Activated naive CD4-positive, alpha-beta T cell treated with Interleukin-2 at 50 U/mL for 16 hours (primary cell): ENCODE measurements around the gene MYL7.
"Not testable (repeated sequence)": the region's sequence is repeated elsewhere in the genome, so short reads cannot be mapped to it uniquely, and the experiment has no call there.

Experiments
- DNase-seq: peaks from one replicate; pipeline ENCODE4 v3.0.0-alpha.2; 2020

The MYL7 gene

GRCh38 chr7:44128721-44129582 is 12.2 kb downstream of the MYL7 start:
- DNase-seq: no peak

GRCh38 chr7:44127161-44127560 is 14.0 kb downstream of the MYL7 start:
- DNase-seq: no peak

GRCh38 chr7:44126574-44126973 is 14.6 kb downstream of the MYL7 start:
- not testable (repeated sequence) for DNase-seq

- DNase-seq: no peak
Observed at GRCh38 chr7:44124822-44125202, 16.3 kb downstream of the MYL7 start.

- peak; percentile 99 for DNase-seq
Observed at GRCh38 chr7:44123190-44124003, 17.7 kb downstream of the MYL7 start, which contains the start of gene POLD2. Gene POLD2 (minus strand): TSS chr7:44123548. CDS start chr7:44122053, 1,495 bp downstream.

GRCh38 chr7:44122529-44122928 is 18.6 kb downstream of the MYL7 start:
- DNase-seq: no peak

GRCh38 chr7:44121761-44122420 is 19.2 kb downstream of the MYL7 start:
- no peak for DNase-seq

- DNase-seq: no peak
Observed at GRCh38 chr7:44120395-44120794, 20.7 kb downstream of the MYL7 start.

- DNase-seq: no peak
Observed at GRCh38 chr7:44119829-44120380, 21.2 kb downstream of the MYL7 start.

- DNase-seq: no peak
Observed at GRCh38 chr7:44117801-44118429, 23.2 kb downstream of the MYL7 start.

GRCh38 chr7:44116789-44117666 is 24.1 kb downstream of the MYL7 start:
- no peak for DNase-seq

- DNase-seq: no peak
Observed at GRCh38 chr7:44116087-44116788, 24.9 kb downstream of the MYL7 start.

GRCh38 chr7:44114586-44115310 is 26.4 kb downstream of the MYL7 start:
- DNase-seq: no peak

GRCh38 chr7:44113764-44114354 is 27.3 kb downstream of the MYL7 start:
- no peak for DNase-seq

GRCh38 chr7:44112997-44113763 is 28.0 kb downstream of the MYL7 start:
- no peak for DNase-seq

- DNase-seq: no peak
Observed at GRCh38 chr7:44112231-44112996, 28.7 kb downstream of the MYL7 start.

GRCh38 chr7:44111761-44112160 is 29.4 kb downstream of the MYL7 start:
- no peak for DNase-seq
